ENCODE results near the gene FHL1. TPM values are rescaled to one million over a fixed set of nuclear protein-coding genes. Genes with fewer than 3 reads are reported as not detected.

FHL1 gene
- total and polyA plus RNA-seq, 2 donors (not counting 3 experiments of a cell fraction or from before 2014, with no cell fraction given), result 50.6 to 59.4 TPM

DNA sequence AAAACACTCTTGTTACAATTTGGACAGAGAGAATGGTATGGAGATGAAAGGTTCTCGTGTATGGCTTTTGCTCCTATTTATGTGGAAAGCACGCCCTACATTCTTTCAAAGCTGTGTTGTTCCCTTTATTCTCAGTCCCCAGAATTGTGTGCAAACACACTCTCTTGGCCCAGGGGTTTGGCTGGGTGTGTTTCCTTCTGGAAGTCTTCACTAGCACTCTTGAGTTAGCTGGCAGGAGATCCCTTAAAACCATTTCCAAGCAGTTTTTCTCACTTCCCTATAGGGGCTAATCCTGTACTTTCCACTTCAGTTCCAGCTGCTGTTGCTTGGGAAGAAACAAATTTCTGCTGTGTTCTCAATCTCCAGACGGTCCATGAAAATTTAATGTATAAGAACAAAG, 35.1 kb downstream of the FHL1 start:
- Histone ChIP-seq H2AFZ (ENCODE audit: low read depth, low read length) (no peak overlapping the region), H4K20me1 (replicated peaks; ENCODE audit: control insufficient read depth, extremely low read depth, insufficient read depth, low read length) (no peaks in the 10 kb centered on the region), H3K27me3 (ENCODE audit: control insufficient read depth in 2 of 2, insufficient read depth in 2 of 2, low read length in 2 of 2) (no peaks in the 10 kb centered on the region), H3K36me3 (ENCODE audit: control insufficient read depth in 2 of 2, extremely low read depth in 1 of 2, insufficient read depth in 2 of 2, low read length in 2 of 2) (no peaks in the 10 kb centered on the region), H3K4me1 (ENCODE audit: control insufficient read depth, extremely low read depth, insufficient read depth, low read length) (peaks cover 17% of the 10 kb centered on the region), H3K79me2 (ENCODE audit: control insufficient read depth, insufficient read depth, low read length) (no peaks in the 10 kb centered on the region), H3K9ac (replicated peaks; ENCODE audit: extremely low read depth, insufficient read depth, low read length) (no peak overlapping the region), H3K4me2 (ENCODE audit: insufficient read depth, low read length) (no peak overlapping the region), H3K9me1 (replicated peaks; ENCODE audit: control insufficient read depth, extremely low read depth, insufficient read depth, low read length) (no peaks in the 10 kb centered on the region), H3K4me3 (replicated peaks in 1 of 3; ENCODE audit: insufficient read depth in 1 of 3, low read depth in 1 of 3, low read length in 3 of 3) (no peak overlapping the region), H3K9me3 (replicated peaks; ENCODE audit: control insufficient read depth, insufficient read depth, low read length) (no peaks in the 10 kb centered on the region), H3K27ac (ENCODE audit: insufficient read depth, low read depth, low read length) (no peak overlapping the region)
- TF ChIP-seq, protein P1, sequence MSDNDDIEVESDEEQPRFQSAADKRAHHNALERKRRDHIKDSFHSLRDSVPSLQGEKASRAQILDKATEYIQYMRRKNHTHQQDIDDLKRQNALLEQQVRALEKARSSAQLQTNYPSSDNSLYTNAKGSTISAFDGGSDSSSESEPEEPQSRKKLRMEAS (IDR thresholded peaks at IDR 0.05; ENCODE audit: insufficient read depth, insufficient read length), result no peak
- dilution Hi-C loops (cut with MboI; ENCODE audit: extremely low pct_ligation_motif_present, low sequenced_read_pairs) (no loop called here), intact Hi-C loops (cut with micrococcal nuclease) (no loop called here)
- DNase-seq (ENCODE audit: low read depth, low spot score) (no peak), FAIRE-seq (no peak)
- ChIA-PET POLR2A (no interaction called here), CTCF (no interaction called here)
- no TSS peak for BruUV-seq (replicated peaks)

DNA sequence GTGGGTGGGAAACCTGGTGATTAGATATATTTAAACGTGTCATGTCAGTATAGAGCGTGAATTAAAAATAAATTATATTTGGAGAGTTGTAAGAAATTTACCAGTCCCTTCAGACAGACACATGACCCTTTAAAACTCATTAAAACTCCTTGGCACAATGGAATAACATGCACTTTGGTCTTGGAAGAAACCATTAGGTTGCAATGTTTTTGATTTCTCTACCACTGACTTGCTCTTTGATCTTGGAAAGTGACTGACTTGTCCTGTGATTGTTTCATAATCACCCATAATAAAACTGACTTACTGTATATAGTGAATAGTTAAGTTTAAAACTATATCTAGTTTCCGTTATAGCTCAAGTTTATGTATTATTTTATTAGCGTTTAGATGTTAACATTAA, 35.8 kb downstream of the FHL1 start:
- no peak overlapping the region for H3K9ac ChIP-seq (replicated peaks; ENCODE audit: extremely low read depth, insufficient read depth, low read length)
- no peak for DNase-seq (ENCODE audit: low read depth, low spot score)
- no TSS peak for BruUV-seq (replicated peaks)
- dilution Hi-C loops (cut with MboI; ENCODE audit: extremely low pct_ligation_motif_present, low sequenced_read_pairs) (no loop called here), intact Hi-C loops (cut with micrococcal nuclease) (no loop called here)
- TF ChIP-seq, protein P1 (IDR thresholded peaks at IDR 0.05; ENCODE audit: insufficient read depth, insufficient read length), result no peak
- TF ChIP-seq EZH2 (IDR thresholded peaks at IDR 0.05; ENCODE audit: borderline replicate concordance, low read depth, low read length, severe bottlenecking) (no peak), FOS (IDR thresholded peaks at IDR 0.05; ENCODE audit: borderline replicate concordance, insufficient read depth, low read length) (no peak), POLR2AphosphoS5 (IDR thresholded peaks at IDR 0.05; ENCODE audit: insufficient read depth, low read depth, low read length) (no peak), POLR2A (IDR thresholded peaks at IDR 0.05; ENCODE audit: low read depth, low read length) (no peak), GATA2 (IDR thresholded peaks at IDR 0.05; ENCODE audit: insufficient read depth, insufficient read length, low read depth, low read length) (no peak), CTCF (IDR thresholded peaks at IDR 0.05; ENCODE audit: extremely low read depth in 1 of 2, insufficient read depth in 1 of 2, low read depth in 1 of 2, low read length in 2 of 2) (no peak), JUN (IDR thresholded peaks at IDR 0.05; ENCODE audit: borderline replicate concordance, insufficient read depth, insufficient read length, low read depth) (no peak), MYC (IDR thresholded peaks at IDR 0.05; ENCODE audit: low read depth, low read length) (no peak)
- FAIRE-seq, result no peak
- no peak overlapping the region for H3K4me2 ChIP-seq (ENCODE audit: insufficient read depth, low read length)
- CTCF ChIA-PET, result interaction anchor here (1.7 kb wide), 1 partner anchor 155 kb away, joined by 5 read pairs; no protein-coding TSS in a partner anchor
- no peaks in the 10 kb centered on the region for H3K79me2 ChIP-seq (ENCODE audit: control insufficient read depth, insufficient read depth, low read length)
- H3K27me3 ChIP-seq (ENCODE audit: control insufficient read depth in 2 of 2, insufficient read depth in 2 of 2, low read length in 2 of 2), result no peaks in the 10 kb centered on the region
- no peak overlapping the region for H3K4me3 ChIP-seq (replicated peaks in 1 of 3; ENCODE audit: insufficient read depth in 1 of 3, low read depth in 1 of 3, low read length in 3 of 3)
- H3K9me1 ChIP-seq (replicated peaks; ENCODE audit: control insufficient read depth, extremely low read depth, insufficient read depth, low read length), result no peaks in the 10 kb centered on the region
- no peaks in the 10 kb centered on the region for H3K36me3 ChIP-seq (ENCODE audit: control insufficient read depth in 2 of 2, extremely low read depth in 1 of 2, insufficient read depth in 2 of 2, low read length in 2 of 2)
- H2AFZ ChIP-seq (ENCODE audit: low read depth, low read length), result no peak overlapping the region
- H3K27ac ChIP-seq (ENCODE audit: insufficient read depth, low read depth, low read length), result no peak overlapping the region
- H4K20me1 ChIP-seq (replicated peaks; ENCODE audit: control insufficient read depth, extremely low read depth, insufficient read depth, low read length), result no peaks in the 10 kb centered on the region
- POLR2A ChIA-PET, result no interaction called here
- no peaks in the 10 kb centered on the region for H3K9me3 ChIP-seq (replicated peaks; ENCODE audit: control insufficient read depth, insufficient read depth, low read length)
- peaks cover 17% of the 10 kb centered on the region for H3K4me1 ChIP-seq (ENCODE audit: control insufficient read depth, extremely low read depth, insufficient read depth, low read length)
